Activated CD4-positive, CD25-positive, alpha-beta regulatory T cell treated with anti-CD3 and anti-CD28 coated beads, Interleukin-2, amount 50 U/mL, for 72 hours (primary cell): Measurements from ENCODE around the gene LRIT1.

Source experiments
- DNase-seq: peaks from one replicate; pipeline ENCODE4 v3.0.0; 2021

The LRIT1 gene

DNA sequence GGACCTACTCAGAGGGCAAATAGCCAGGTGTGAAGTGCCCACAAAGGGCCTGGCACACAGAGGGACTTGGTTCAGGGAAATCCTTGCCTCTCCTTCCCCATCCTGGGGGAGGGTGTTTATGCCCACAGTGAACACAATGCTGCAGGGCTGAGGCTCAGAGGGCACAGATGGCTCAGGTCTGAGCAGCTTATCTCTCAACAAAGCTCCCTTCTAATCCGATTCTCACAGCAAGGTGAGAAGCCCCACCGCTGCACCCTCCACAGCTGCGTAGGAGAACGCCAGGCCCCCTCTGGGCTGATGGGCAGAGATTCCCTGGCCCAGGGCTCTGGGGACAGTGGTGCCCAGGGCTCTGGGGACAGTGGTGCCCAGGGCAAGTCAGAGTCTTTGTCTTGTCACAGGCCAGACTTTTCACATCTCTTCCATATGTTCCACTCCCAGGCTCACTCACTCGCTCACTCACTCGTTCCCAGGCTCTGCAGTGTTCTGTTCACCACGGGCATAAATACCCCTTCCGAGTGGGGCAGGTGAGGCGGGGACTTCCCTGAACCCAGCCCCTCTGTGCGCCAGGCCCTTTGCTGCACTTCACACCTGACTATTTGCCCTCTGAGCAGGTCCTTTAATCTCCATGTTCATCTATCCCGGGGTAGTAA, 55.7 kb downstream of the LRIT1 start:
- no peak for DNase-seq

DNA sequence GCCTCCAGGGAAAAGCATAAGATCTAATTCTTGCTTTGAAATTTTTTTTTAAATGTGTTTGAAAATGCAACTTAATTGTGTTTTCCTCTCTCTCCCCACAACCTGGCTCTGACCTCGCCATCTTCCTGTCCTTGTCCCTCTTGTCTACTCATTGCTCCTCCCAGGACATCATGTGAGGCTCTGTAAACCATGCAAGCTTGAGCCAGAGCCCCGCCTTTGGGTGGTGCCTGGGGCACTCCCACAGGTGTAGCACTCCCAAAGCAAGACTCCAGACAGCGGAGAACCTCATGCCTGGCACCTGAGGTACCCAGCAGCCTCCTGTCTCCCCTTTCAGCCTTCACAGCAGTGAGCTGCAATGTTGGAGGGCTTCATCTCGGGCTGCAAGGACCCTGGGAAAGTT, 56.8 kb downstream of the LRIT1 start:
- DNase-seq, result no peak

DNA sequence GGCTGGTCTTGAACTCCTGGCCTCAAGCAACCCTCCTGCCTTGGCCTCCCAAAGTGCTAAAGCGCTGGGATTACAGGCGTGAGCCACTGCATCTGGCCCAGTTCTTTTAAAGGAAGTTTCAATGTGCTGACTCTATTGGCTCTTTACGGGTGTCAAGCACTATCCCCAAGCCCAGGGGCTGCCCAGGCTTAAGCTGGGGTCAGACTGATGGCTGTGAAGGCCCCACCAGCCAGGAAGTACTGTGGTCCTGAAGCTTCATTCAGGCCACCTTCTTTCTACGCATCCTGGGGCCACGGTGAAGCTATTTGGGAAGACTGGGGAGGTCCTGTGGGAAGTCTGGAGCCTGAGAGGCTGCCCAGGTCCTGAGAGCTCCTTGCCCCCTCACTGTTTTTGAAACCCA, 59.7 kb downstream of the LRIT1 start:
- DNase-seq, result no peak
